GM12878 (cell line): Measurements from ENCODE around the gene NTM. TPM values are rescaled to one million over a fixed set of nuclear protein-coding genes. Genes with fewer than 3 reads are reported as not detected.

Experiments
- ATAC-seq: fragments of 200-7000 bp; cut with Tn5 transposase; 3 replicates; pipeline ENCODE4 v1.9.1; 2020; ENCODE audit warnings: mild to moderate bottlenecking, moderate library complexity
- BruUV-seq: library from RNA; stranded (reverse); fragments of 400-500 nt; replicated peaks from 2 replicates; lab custom pipeline; 2021; lab: Mats Ljungman, UMichigan
- CTCF ChIA-PET: fragments of 300-600 bp; sonication (Branson Sonifier 250); formaldehyde crosslinking; extraction: SDS; loops from one replicate; lab custom pipeline; 2021; ENCODE audit warnings: inconsistent platforms; lab: Yijun Ruan, JAX
- POLR2A ChIA-PET: fragments of 350-600 bp; formaldehyde crosslinking; extraction: SDS; loops from one replicate; lab custom pipeline; 2021; ENCODE audit warnings: inconsistent platforms; lab: Charles Lee
- RAD21 ChIA-PET: fragments of 300-600 bp; sonication (Branson Sonifier 250); formaldehyde crosslinking; loops from one replicate; lab custom pipeline; 2023; ENCODE audit warnings: antibody characterized with exemption; ENCODE audit not compliant: unreplicated experiment; lab: Charles Lee
- SMC1A ChIA-PET: fragments of 300-600 bp; sonication (Branson Sonifier 250); formaldehyde crosslinking; loops from one replicate; lab custom pipeline; 2023; ENCODE audit not compliant: unreplicated experiment, uncharacterized antibody; lab: Charles Lee
- DNase-seq: peaks from one replicate; pipeline ENCODE4 v3.0.0-alpha.2; 2011; ENCODE audit warnings: low read depth, low spot score
- FAIRE-seq: peaks from 3 replicates; lab custom pipeline; 2011; peaks lifted over from hg19 to GRCh38; lab: Jason Lieb, UNC
- H2AFZ ChIP-seq: 2 replicates; pipeline ENCODE4 v1.6.0; 2011; ENCODE audit warnings: low read depth, low read length, control low read depth; ENCODE audit not compliant: control insufficient read depth
- H3K27ac ChIP-seq: 2 replicates; pipeline ENCODE4 v1.5.1; 2011; ENCODE audit warnings: control low read depth; ENCODE audit not compliant: control insufficient read depth, insufficient read depth
- H3K27me3 ChIP-seq, 2 experiments: replicated peaks in 1 of 2; 2 replicates each; pipeline versions ENCODE4 v1.6.0 to v1.6.1; 2011; ENCODE audit warnings: low read length in 1 of 2; ENCODE audit not compliant: control insufficient read depth in 2 of 2, insufficient read depth in 2 of 2
- H3K36me3 ChIP-seq, 2 experiments: 2 replicates each; pipeline ENCODE4 v1.5.1; 2011; ENCODE audit warnings: low read length in 1 of 2; ENCODE audit not compliant: control insufficient read depth in 2 of 2, insufficient read depth in 2 of 2
- H3K4me1 ChIP-seq: 2 replicates; pipeline ENCODE4 v1.6.1; 2011; ENCODE audit warnings: mild to moderate bottlenecking, low read length, moderate library complexity, mixed read lengths; ENCODE audit not compliant: control insufficient read depth, insufficient read depth
- H3K4me2 ChIP-seq: 2 replicates; pipeline ENCODE4 v1.6.0; 2011; ENCODE audit warnings: control low read depth; ENCODE audit not compliant: control insufficient read depth, insufficient read depth
- H3K4me3 ChIP-seq: fragments of 200-600 bp; sonication (generic); 2 replicates; pipeline ENCODE4 v1.5.1; 2016
- H3K79me2 ChIP-seq: 2 replicates; pipeline ENCODE4 v1.6.0; 2011; ENCODE audit warnings: low read length; ENCODE audit not compliant: control insufficient read depth, insufficient read depth
- H3K9ac ChIP-seq: 2 replicates; pipeline ENCODE4 v1.8.0; 2011; ENCODE audit warnings: low read length, control low read depth, mixed read lengths; ENCODE audit not compliant: control insufficient read depth, insufficient read depth
- H3K9me3 ChIP-seq: replicated peaks from 3 replicates; pipeline ENCODE4 v1.5.1; 2011; ENCODE audit warnings: mild to moderate bottlenecking, low read length; ENCODE audit not compliant: control insufficient read depth, insufficient read depth
- H4K20me1 ChIP-seq: 2 replicates; pipeline ENCODE4 v1.6.0; 2011; ENCODE audit not compliant: control insufficient read depth, insufficient read depth
- ATF3 ChIP-seq: IDR thresholded peaks from 2 replicates; pipeline ENCODE4 v1.6.1; 2011; ENCODE audit warnings: low read depth, mild to moderate bottlenecking, low read length, moderate library complexity, borderline replicate concordance; ENCODE audit errors: extremely low read depth
- BHLHE40 ChIP-seq, 2 experiments: fragments of 450-650 bp in 1 of 2; IDR thresholded peaks; 2 replicates each; pipeline ENCODE4 v1.6.1; 2011 to 2017; ENCODE audit warnings: low read depth in 2 of 2, borderline replicate concordance in 1 of 2, improper control_type of control experiment in 1 of 2, low read length in 1 of 2, mild to moderate bottlenecking in 1 of 2
- CUX1 ChIP-seq: IDR thresholded peaks from 2 replicates; pipeline ENCODE4 v1.6.1; 2012; ENCODE audit warnings: improper control_type of control experiment, low read depth, low read length; ENCODE audit not compliant: insufficient replicate concordance
- HSF1 ChIP-seq: fragments of 150-350 bp; IDR thresholded peaks from 2 replicates; pipeline ENCODE4 v1.6.1; 2014; ENCODE audit warnings: mild to moderate bottlenecking, low read depth, low read length
- RELA ChIP-seq: fragments of 450-650 bp; IDR thresholded peaks from 2 replicates; pipeline ENCODE4 v1.8.0; 2014; ENCODE audit warnings: borderline replicate concordance; ENCODE audit not compliant: partially characterized antibody
- RUNX3 ChIP-seq: IDR thresholded peaks from 2 replicates; pipeline ENCODE4 v1.6.1; 2012; ENCODE audit warnings: low read length, inconsistent platforms
- TARDBP ChIP-seq: IDR thresholded peaks from 2 replicates; pipeline ENCODE4 v1.6.1; 2016; ENCODE audit warnings: borderline replicate concordance
- ZNF24 ChIP-seq: fragments of 450-650 bp; IDR thresholded peaks from 2 replicates; pipeline ENCODE4 v1.6.1; 2017; ENCODE audit warnings: antibody characterized with exemption, mild to moderate bottlenecking
- WGBS: methylation state at CpG from one replicate; pipeline ENCODE4 v1.1.6; 2016; ENCODE audit warnings: low lambda C conversion rate; ENCODE audit not compliant: insufficient replicate concordance, insufficient coverage; ENCODE audit errors: missing lambda C conversion rate; 5-methylcytosine and 5-hydroxymethylcytosine counted together
- in situ Hi-C: fragments of 300-500 bp; cut with MboI; formaldehyde crosslinking; loops from 9 replicates; pipeline ENCODE4 v1.14.3; 2018; ENCODE audit warnings: mixed read lengths
- intact Hi-C: fragments of 100-400 bp; cut with micrococcal nuclease; formaldehyde crosslinking; loops from one replicate; pipeline ENCODE4 v1.14.2; 2022; ENCODE audit not compliant: unreplicated experiment
- polyA plus RNA-seq, 11 experiments: library from polyadenylated mRNA; depleted of rRNA in 4 of 11; unstranded in 6 of 11; stranded (reverse) in 5 of 11; fragments of >200 nt; fragmentation: Nextera tagmentation in 4 of 11; fragmentation: Illumina TruSeq in 1 of 11; extraction: Ambion mirVana in 4 of 11; extraction: Trizol in 1 of 11; gene quantifications; 1 replicate in 1 of 11; 2 replicates in 10 of 11; pipeline versions ENCODE4 v1.2.1 to v1.2.3, GENCODE V29; 2011 to 2016; ENCODE audit warnings: inconsistent platforms in 2 of 11, missing spikeins in 2 of 11, low read depth in 1 of 11
- total RNA-seq, 4 experiments: library from RNA; depleted of rRNA in 3 of 4; stranded (reverse); fragments of >200 nt in 3 of 4; fragmentation: Illumina TruSeq in 1 of 4; extraction: Trizol in 1 of 4; gene quantifications; 2 replicates each; pipeline versions ENCODE4 v1.2.1 to v1.2.3, GENCODE V29; 2013 to 2021

Gene NTM
- total and polyA plus RNA-seq, 10 of the 15 experiments (the other 5 are each of a cell fraction or from before 2014, with no cell fraction given) = not detected

GRCh38 chr11:131683131-131683530, 312.7 kb downstream of the NTM start:
- Histone ChIP-seq H3K27ac (no peak overlapping the region), H3K4me3 (no peak overlapping the region)
- in situ Hi-C loops = no loop called here
- FAIRE-seq = no peak
- no peak for DNase-seq
- 20% methylated on average over 5 of the region's 5 CpGs for WGBS
- TF ChIP-seq ZNF24 = no peak
- no peak for TF ChIP-seq ATF3
- no peak for TF ChIP-seq TARDBP
- TF ChIP-seq BHLHE40 (IDR thresholded peaks at IDR 0.05; ENCODE audit: borderline replicate concordance in 1 of 2, low read depth in 2 of 2, low read length in 1 of 2) = no peak
- no peak for TF ChIP-seq RUNX3
- no peak for TF ChIP-seq RELA
- TF ChIP-seq HSF1 = no peak
- no peak for TF ChIP-seq CUX1
- TF ChIP-seq, all 136 proteins: peak for 0
- H2AFZ ChIP-seq = no peak overlapping the region
- H3K9ac ChIP-seq = no peak overlapping the region
- no TSS peak for BruUV-seq
- no peaks in the 10 kb centered on the region for H3K9me3 ChIP-seq
- ChIA-PET CTCF (no interaction called here), POLR2A (no interaction called here), RAD21 (no interaction called here), SMC1A (no interaction called here)
- H3K4me1 ChIP-seq = no peaks in the 10 kb centered on the region
- H3K27me3 ChIP-seq = no peaks in the 10 kb centered on the region; a peak in 2 of 4 replicates
- no peak overlapping the region for H3K4me2 ChIP-seq
- no peaks in the 10 kb centered on the region for H4K20me1 ChIP-seq
- ATAC-seq = no peak
- H3K36me3 ChIP-seq = no peaks in the 10 kb centered on the region
- no peaks in the 10 kb centered on the region for H3K79me2 ChIP-seq
- intact Hi-C loops = no loop called here
